Large intestine (tissue), 3 donors: ENCODE data around the gene ECE1. TPM values are rescaled to one million over a fixed set of nuclear protein-coding genes. Genes with fewer than 3 reads are reported as not detected.
A peak's percentile ranks its signal among the peaks of the same experiment; 100 is the strongest.

Experiments used
- DNase-seq, 2 donors: peaks; one replicate each; pipeline versions ENCODE4 v3.0.0 to v3.0.0-alpha.2; 2013
- H3K27ac ChIP-seq: one replicate; pipeline ENCODE4 v1.5.1; 2013; ENCODE audit warnings: low read length
- H3K27me3 ChIP-seq: 2 replicates; pipeline ENCODE4 v1.6.1; 2013; ENCODE audit warnings: low read length; ENCODE audit not compliant: control insufficient read depth, insufficient read depth
- H3K36me3 ChIP-seq: 2 replicates; pipeline ENCODE4 v1.6.1; 2013; ENCODE audit warnings: low read length; ENCODE audit not compliant: control insufficient read depth, insufficient read depth
- H3K4me1 ChIP-seq: one replicate; pipeline ENCODE4 v1.6.1; 2013; ENCODE audit warnings: low read length; ENCODE audit not compliant: control insufficient read depth, insufficient read depth
- H3K4me3 ChIP-seq: one replicate; pipeline ENCODE4 v1.5.1; 2013; ENCODE audit warnings: low read length
- H3K9me3 ChIP-seq: one replicate; pipeline ENCODE4 v1.6.1; 2013; ENCODE audit warnings: mild to moderate bottlenecking, low read depth, low read length, moderate library complexity; ENCODE audit not compliant: control insufficient read depth
- WGBS: methylation state at CpG from one replicate; pipeline ENCODE4 v1.1.5; 2013; ENCODE audit warnings: low lambda C conversion rate; ENCODE audit not compliant: insufficient coverage; 5-methylcytosine and 5-hydroxymethylcytosine counted together
- polyA plus RNA-seq: library from polyadenylated mRNA; unstranded; fragments of 120-200 nt; gene quantifications from one replicate; pipeline ENCODE4 v1.2.1, GENCODE V29; 2013

ECE1 gene
- polyA plus RNA-seq, 1 donor = 56.5 TPM

GRCh38 chr1:21259316-21260076 lies 30.8 kb downstream of the ECE1 start:
- H3K4me3 ChIP-seq = no peak overlapping the region
- peaks cover 37% of the 10 kb centered on the region for H3K4me1 ChIP-seq
- no peak overlapping the region for H3K27ac ChIP-seq
- peaks cover 2% of the 10 kb centered on the region for H3K9me3 ChIP-seq
- H3K36me3 ChIP-seq = peaks cover 67% of the 10 kb centered on the region
- no CpG with 5 or more reads among the region's 5 CpGs for WGBS
- H3K27me3 ChIP-seq = no peaks in the 10 kb centered on the region
- no peak for DNase-seq

DNA sequence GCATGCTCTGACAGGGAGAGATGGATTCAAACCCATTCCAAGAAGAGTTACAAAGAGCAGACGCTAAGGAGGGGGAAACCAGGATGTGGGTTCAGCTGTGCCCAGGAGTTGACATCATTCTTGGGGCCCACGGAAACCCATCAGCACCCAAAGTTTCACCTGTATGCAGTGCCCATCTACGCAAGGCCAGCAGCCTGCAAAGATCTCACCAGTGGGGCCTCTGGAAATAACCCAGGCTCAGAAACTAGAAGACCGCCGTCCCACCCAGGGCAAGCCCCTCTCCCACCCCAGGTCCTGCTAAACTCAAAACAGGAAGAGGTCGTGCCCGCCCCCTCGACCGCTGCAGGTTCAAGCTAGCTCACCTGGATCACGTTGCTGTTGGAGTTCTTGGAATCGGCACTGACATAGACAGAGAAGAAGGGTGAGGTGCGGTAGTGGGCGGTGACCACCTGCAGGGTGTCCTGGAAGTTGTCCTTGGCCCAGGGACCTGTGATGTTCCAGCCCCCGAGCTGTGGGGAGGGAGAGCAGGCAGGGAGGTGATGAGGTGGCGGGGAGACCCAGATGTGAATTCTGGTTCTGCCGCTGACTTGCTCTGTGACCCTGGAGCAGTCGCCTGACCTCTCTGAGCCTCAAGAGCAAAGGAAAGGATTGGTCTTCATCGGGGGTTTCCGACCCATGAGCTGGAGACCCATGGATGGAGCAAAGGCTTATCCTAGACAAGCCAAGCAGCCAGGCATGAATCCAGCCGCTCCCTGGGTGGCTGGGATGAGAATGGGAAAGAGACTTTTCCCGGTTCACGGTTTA lies 31.7 kb downstream of the ECE1 start:
- no peaks in the 10 kb centered on the region for H3K27me3 ChIP-seq
- H3K4me1 ChIP-seq = peaks cover 35% of the 10 kb centered on the region
- no peak for DNase-seq
- peaks cover 2% of the 10 kb centered on the region for H3K9me3 ChIP-seq
- no peak overlapping the region for H3K27ac ChIP-seq
- H3K36me3 ChIP-seq = peaks cover 68% of the 10 kb centered on the region
- H3K4me3 ChIP-seq = no peak overlapping the region
- no CpG with 5 or more reads among the region's 22 CpGs for WGBS

DNA sequence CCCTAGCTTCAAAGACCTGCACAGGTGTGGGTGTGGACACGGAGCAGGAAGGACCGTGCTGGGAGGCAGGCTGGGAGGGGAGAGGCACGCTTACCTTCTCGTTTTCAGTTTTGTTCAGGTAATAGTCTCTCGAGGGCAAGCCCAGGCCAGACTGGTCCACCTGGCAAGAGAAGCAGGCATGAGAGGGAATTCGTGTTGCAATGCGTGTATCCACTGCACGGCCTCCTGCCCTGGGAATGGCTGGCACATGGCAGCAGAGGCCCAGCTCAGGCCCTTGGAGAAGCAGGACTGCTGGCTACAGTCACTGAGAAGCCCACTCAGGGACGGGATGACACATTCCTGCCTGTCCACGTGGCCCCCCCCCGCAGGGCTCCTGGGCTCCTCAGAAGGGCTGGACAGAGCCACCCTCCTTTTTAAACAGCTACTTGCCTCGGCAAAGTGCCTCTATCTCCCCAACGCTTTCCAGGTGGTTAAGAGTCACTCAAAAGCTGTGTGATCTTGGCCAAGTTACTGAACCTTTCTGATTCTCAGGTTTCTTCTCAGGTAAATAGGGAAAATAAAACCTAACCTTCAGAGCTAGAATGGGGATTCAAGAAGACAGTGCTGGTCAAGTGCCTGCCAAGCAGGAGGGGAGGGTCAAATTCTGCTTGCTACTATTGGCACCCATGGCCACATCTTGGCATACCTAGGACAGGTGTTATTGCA lies 32.7 kb downstream of the ECE1 start:
- H3K36me3 ChIP-seq = peaks cover 66% of the 10 kb centered on the region
- H3K4me1 ChIP-seq = peaks cover 30% of the 10 kb centered on the region
- peaks cover 2% of the 10 kb centered on the region for H3K9me3 ChIP-seq
- no peaks in the 10 kb centered on the region for H3K27me3 ChIP-seq
- H3K4me3 ChIP-seq = no peak overlapping the region
- WGBS = no CpG with 5 or more reads among the region's 13 CpGs
- no peak overlapping the region for H3K27ac ChIP-seq
- no peak for DNase-seq

DNA sequence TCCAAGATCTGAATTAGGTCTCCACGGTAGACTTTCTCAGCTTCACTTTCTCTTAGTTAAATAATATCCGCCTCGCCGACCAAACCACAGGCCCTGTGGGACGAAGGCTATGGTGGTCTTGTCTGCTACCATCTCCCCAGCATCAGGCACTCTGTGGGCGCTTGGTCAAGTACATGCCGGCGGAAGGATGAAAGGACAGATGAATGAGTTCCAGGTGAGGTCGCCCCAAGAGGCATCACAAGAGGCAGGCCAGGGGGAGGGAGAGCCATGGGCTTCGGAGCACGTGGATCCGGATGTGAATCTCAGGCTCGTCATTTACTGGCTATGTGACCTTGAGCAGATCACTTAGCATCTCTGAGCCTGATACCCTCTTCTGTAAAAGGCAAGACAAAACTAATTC lies 33.5 kb downstream of the ECE1 start:
- Histone ChIP-seq H3K4me3 (no peak overlapping the region), H3K9me3 (peaks cover 2% of the 10 kb centered on the region), H3K27me3 (no peaks in the 10 kb centered on the region), H3K4me1 (peaks cover 26% of the 10 kb centered on the region), H3K27ac (no peak overlapping the region), H3K36me3 (peaks cover 66% of the 10 kb centered on the region)
- DNase-seq = no peak
- WGBS = no CpG with 5 or more reads among the region's 13 CpGs

DNA sequence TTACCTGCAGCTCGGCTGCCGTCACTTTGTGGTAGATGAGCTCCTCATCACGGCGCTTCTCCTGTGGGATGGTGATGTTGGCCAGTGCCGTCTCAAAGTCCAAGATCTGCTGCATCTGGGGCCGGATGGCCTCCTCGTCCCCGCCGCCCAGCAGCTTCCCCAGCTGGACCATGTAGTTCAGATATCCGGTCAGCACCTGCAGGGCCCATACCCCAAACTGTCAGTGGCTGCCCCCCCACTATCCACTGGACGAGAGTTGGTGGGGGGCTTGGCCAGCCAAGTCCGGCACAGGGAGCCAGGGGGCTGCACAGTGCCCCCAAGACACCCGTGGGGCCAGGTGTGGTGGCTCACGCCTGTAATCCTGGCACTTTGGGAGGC lies 34.3 kb downstream of the ECE1 start:
- no CpG with 5 or more reads among the region's 14 CpGs for WGBS
- Histone ChIP-seq H3K27me3 (no peaks in the 10 kb centered on the region), H3K4me1 (peaks cover 26% of the 10 kb centered on the region), H3K36me3 (peaks cover 65% of the 10 kb centered on the region), H3K4me3 (no peak overlapping the region), H3K27ac (no peak overlapping the region), H3K9me3 (peaks cover 2% of the 10 kb centered on the region)
- no peak for DNase-seq

GRCh38 chr1:21255284-21255942 lies 34.9 kb downstream of the ECE1 start:
- peak; percentile 80 to 85 for DNase-seq
- H3K27ac ChIP-seq = peak overlapping the region; percentile 5
- peaks cover 29% of the 10 kb centered on the region for H3K4me1 ChIP-seq
- peaks cover 2% of the 10 kb centered on the region for H3K9me3 ChIP-seq
- H3K27me3 ChIP-seq = no peaks in the 10 kb centered on the region
- peaks cover 59% of the 10 kb centered on the region for H3K36me3 ChIP-seq
- WGBS = 50% methylated on average over 2 of the region's 11 CpGs
- H3K4me3 ChIP-seq = no peak overlapping the region

DNA sequence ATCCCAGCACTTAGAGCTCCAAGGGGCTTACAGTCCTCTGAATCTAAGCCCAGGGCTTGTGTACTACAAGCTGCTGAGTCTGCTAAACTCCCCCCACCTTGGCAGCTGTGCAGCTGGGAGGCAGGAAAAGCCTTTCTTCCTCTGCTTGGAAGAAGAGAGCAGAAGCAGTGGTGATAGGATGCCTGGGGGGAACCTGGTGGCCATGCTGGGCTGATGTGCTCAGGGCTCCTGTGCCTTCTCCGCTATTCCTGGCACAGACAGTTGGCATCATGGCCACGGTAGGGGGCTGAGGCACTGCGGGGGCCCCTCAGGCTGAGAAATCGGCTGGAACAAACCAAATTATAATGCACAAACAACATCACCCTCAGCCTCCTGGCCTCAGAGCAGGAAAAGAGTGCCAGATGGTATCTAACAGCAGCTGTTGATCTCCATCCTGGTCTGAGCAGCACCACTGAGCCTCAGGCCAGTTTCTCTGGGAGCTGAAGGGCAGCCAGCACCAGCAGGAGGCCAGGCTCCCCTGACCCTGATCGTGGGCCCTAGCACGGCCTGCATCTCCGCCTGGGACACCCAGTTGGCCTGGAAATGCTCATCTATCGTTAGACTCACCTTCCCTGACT lies 35.8 kb downstream of the ECE1 start:
- peak in 1 of 2 donors; percentile 38 for DNase-seq
- peaks cover 54% of the 10 kb centered on the region for H3K36me3 ChIP-seq

GRCh38 chr1:21251773-21252471 lies 38.3 kb downstream of the ECE1 start:
- Histone ChIP-seq H3K4me3 (no peak overlapping the region), H3K36me3 (peaks cover 36% of the 10 kb centered on the region), H3K27me3 (no peaks in the 10 kb centered on the region), H3K9me3 (no peaks in the 10 kb centered on the region), H3K27ac (peak overlapping the region; percentile 89), H3K4me1 (peaks cover 49% of the 10 kb centered on the region)
- DNase-seq = peak; percentile 93 to 97
- no CpG with 5 or more reads among the region's 4 CpGs for WGBS

More for the DNA sequence above, 35.8 kb downstream of the ECE1 start:
- Histone ChIP-seq H3K4me1 (peaks cover 34% of the 10 kb centered on the region), H3K27ac (peak overlapping the region; percentile 27), H3K4me3 (no peak overlapping the region), H3K27me3 (no peaks in the 10 kb centered on the region), H3K9me3 (peaks cover 2% of the 10 kb centered on the region)
- WGBS = no CpG with 5 or more reads among the region's 8 CpGs

DNA sequence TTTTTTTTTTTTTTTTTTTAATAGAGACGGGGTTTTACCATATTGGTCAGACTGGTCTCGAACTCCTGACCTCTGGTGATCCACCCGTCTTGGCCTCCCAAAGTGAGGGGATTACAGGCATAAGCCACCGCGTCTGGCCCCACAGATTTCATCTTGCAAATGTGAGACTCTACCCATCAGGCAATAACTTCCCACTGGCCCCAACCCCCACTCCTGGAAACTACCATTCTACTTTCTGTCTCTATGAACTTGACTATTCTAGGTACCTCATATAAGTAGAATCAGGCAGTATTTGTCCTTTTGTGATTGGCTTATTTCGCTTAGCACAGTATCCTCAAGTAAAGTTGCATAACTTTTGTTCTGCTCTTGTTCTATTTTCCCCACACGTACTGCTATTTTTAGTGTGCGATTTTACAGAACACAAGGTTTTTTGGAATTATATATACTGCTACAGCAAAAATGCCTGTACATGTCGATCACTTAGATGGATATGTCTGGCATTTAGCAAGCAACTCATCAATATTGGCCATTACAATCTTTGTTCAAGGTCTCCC lies 40.2 kb downstream of the ECE1 start:
- Histone ChIP-seq H3K27ac (peak overlapping the region; percentile 89), H3K4me3 (no peak overlapping the region), H3K9me3 (no peaks in the 10 kb centered on the region), H3K27me3 (no peaks in the 10 kb centered on the region), H3K36me3 (peaks cover 32% of the 10 kb centered on the region), H3K4me1 (peaks cover 51% of the 10 kb centered on the region)
- no peak for DNase-seq
- WGBS = 88% methylated on average over 3 of the region's 9 CpGs
